Head of caudate nucleus (tissue), 42 donors: ENCODE results near the gene MOCS1.

Experiments
- DNase-seq, 42 donors: peaks; one replicate each; pipeline versions ENCODE4 v3.0.0 to v3.0.0-alpha.2; 2020 to 2021; ENCODE audit warnings: mixed read lengths in 7 of 42
- intact Hi-C: fragments of 100-400 bp; cut with DNase I; formaldehyde crosslinking; loops from one replicate; pipeline ENCODE4 v1.15.0; 2022

MOCS1 gene

GRCh38 chr6:39908838-39909583 lies 25.3 kb downstream of the MOCS1 start:
- peak in 3 of 42 donors; percentile 16 to 21 (median 17) for DNase-seq
- intact Hi-C loops, result no loop called here

DNA sequence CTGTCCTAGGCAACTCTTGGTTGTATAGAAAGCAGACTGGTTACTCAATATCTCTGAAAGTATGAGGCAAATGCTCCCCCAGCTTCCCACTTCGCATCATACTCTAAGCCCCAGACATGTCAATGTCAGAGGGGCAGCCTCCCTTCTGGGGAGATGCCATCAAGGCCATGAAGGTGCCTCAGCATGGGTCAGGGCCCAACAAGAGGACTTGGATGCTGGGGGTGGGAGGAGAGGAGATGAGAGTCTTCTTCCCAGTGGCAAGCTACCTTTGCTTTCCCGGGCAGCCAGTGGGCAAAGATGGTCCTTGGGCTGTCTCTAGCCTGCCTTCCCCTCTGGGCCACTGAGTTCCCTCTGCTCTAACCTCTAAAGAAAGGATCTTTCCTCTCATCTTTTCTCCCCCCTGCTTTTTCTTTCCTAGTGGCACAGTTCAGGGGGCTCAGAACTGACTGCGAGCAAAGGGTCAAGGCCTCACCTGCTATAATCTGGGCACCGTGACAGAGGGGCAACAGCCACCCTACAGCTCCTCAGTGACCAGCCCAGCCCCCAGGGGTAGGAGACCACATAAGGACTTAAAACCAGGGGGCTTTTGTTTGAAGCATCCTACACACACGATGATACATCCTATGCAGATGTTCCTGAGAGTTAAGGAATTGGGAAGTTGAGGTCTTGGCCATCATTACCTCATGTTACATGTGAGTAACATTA lies 26.2 kb downstream of the MOCS1 start:
- intact Hi-C loops, result no loop called here
- peak in 3 of 42 donors; percentile 19 to 40 (median 21) for DNase-seq

- DNase-seq, result peak in 3 of 42 donors; percentile 29 to 42 (median 31)
- intact Hi-C loops, result no loop called here
These were observed 27.9 kb downstream of the MOCS1 start for GRCh38 chr6:39906318-39906761.

DNA sequence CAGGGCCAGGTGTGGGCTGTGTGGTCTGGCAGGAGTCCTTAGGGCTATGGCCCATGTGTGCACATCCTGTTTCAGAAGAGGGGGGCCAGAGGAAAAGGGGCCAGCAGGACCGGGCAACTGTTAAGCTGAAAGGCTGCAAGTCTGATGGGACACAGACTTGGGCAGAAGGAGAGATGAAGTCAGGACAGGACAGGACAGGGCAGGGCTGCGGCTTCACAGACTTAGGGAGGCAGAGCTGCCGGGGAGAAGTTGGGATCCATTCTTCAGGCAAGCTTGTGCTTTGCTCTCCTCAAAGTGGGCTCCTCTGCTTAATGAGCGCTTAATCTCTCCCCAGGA lies 28.7 kb downstream of the MOCS1 start:
- peak in 3 of 42 donors; percentile 24 to 43 (median 27) for DNase-seq
- intact Hi-C loops, result no loop called here

DNA sequence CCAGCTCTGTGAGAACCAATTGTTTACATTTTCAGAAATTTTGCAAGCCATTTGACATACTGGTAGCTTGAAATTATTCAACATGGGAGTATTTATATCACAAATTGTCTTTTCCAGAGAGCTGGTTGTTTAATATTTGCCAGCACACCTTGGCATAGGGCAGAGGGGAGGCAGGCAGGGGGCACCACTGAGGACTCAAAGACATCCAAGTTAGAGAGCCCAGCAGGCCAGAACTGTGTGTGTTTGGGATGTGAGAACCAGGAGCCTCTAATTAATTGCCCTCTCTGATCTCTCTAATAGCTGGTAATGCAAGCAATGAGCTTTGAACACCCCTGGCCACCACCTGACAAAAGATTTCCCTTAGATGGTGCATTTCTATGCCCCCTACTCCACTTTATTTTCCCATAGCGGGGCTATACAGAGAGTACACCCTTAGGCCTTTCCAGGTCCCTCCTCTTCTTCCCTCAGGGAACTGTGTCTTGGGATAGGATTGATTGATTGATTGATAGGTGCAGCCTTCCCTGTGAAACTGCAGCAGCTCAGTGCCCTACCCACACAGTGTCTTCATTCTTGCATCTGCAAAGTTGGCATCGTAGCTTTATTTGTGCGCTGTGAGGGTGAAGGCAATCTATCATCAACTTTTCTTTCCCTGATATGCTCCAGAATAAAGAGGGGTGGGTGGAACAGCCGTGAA lies 29.2 kb downstream of the MOCS1 start:
- DNase-seq, result peak in 5 of 42 donors; percentile 30 to 54 (median 42)
- intact Hi-C loops, result no loop called here

GRCh38 chr6:39903656-39904055 lies 30.6 kb downstream of the MOCS1 start:
- intact Hi-C loops, result no loop called here
- DNase-seq, result peak in 2 of 42 donors; percentile 23 to 39

- intact Hi-C loops, result no loop called here
- peak in 3 of 42 donors; percentile 9 to 22 (median 17) for DNase-seq
These were observed 31.3 kb downstream of the MOCS1 start for GRCh38 chr6:39902786-39903465.

DNA sequence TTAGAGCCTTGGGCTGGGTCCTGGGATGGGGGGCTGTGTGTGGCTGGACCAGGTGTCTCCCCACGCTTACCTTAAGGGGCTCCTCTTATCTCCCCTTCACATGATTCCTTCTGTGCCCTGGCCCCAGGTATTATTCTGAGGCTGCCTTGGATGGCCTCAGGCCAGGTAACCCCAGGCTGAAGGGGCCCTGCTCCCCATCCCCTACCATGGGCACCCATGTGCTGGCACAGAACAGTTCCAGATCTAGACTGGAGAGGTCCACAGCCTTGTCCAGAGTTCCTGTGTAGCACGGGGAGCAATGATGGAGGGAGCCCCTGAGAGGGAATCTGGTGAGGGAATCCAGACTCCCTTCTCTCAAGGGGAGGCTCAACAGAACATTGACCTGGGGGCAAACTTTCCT lies 32.1 kb downstream of the MOCS1 start:
- peak in 2 of 42 donors; percentile 25 to 31 for DNase-seq
- intact Hi-C loops, result no loop called here

- intact Hi-C loops, result no loop called here
- DNase-seq, result peak in 2 of 42 donors; percentile 27 to 37
These were observed 32.6 kb downstream of the MOCS1 start for GRCh38 chr6:39901670-39902069.

- peak in 2 of 42 donors; percentile 25 for DNase-seq
- intact Hi-C loops, result no loop called here
These were observed 33.1 kb downstream of the MOCS1 start for GRCh38 chr6:39901116-39901655.

DNA sequence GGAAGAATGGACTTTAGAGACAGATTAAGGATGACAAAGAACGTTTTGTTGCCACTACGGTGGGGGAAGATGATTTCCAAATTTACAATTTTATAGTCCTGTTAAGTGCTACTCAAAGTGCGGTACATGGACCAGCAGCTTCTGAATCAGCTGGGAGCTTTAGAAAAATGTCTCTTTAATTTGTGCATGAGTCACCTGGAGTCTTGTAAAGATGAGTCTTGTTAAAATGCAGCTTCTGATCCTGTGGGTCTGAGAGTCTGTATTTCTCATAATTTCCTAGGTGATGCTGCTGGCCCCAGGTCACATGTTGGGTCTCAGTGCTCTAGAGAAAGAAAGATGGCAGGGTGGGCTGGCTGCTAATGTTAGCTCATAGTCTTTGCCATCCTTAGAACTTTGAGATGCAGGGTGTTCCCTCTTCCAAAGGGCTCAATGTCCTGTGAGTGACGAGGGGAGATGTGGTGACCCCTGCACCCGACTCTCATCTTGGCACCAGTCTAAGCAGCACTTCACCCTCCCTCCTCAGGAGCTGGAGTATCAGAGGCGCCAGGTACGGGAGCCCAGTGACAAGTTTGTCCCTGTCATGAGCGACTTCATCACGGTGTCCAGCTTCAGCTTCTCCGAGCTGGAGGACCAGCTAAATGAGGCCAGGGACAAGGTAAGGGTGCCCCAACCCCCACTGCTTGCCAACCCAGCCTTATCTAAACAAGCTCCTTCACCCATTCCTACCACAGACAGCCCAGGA lies 34.5 kb downstream of the MOCS1 start:
- DNase-seq, result peak in 1 of 42 donors; percentile 20
- intact Hi-C loops, result no loop called here

DNA sequence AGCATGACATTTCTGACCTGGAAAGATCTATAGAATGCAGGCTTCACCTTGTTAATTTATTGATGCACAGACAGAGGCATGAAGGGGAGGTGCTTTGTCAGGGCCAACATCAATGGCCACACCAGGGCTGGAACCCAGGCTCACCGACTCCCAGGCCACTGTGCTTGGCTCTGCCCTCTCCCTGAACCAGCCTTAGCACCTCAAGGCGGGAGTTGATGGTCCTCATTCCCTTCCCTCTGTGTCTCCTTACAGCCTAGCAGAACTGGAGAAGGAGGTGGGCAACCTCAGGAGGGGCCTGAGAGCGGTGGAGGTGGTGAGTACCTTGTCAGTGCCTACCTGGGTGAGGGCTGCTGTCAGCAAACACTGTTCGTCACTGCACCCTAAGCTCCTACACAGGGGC lies 35.6 kb downstream of the MOCS1 start:
- intact Hi-C loops, result no loop called here

GRCh38 chr6:39897698-39898097 lies 36.6 kb downstream of the MOCS1 start:
- no peak for DNase-seq
- intact Hi-C loops, result no loop called here

More for the DNA sequence above, 35.6 kb downstream of the MOCS1 start:
- DNase-seq, result no peak

DNA sequence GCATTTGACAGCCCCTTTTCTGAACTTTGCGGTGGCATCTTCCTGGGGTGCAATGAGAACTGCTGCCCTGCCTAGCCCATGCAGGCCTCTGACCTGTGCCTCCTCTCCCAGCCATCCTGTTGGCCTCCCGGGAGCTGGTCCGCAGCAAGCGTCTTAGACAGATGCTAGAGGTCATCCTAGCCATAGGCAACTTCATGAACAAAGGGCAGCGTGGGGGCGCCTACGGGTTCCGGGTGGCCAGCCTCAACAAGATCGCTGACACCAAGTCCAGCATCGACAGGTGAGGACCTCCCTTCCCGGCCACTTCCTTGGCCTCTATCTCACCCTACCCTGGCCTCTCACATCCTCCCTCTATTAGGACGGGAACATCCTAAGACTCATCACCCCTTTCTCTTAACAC lies 37.6 kb downstream of the MOCS1 start:
- DNase-seq, result peak in 1 of 42 donors; percentile 13
- intact Hi-C loops, result no loop called here

- DNase-seq, result peak in 2 of 42 donors; percentile 41 to 64
These were observed 41.0 kb downstream of the MOCS1 start for GRCh38 chr6:39893286-39893685.

GRCh38 chr6:39892490-39893129 lies 41.7 kb downstream of the MOCS1 start:
- peak; percentile 38 to 93 (median 76) for DNase-seq
- intact Hi-C loops, result no loop called here

More at GRCh38 chr6:39893286-39893685, 41.0 kb downstream of the MOCS1 start:
- intact Hi-C loops, result no loop called here

DNA sequence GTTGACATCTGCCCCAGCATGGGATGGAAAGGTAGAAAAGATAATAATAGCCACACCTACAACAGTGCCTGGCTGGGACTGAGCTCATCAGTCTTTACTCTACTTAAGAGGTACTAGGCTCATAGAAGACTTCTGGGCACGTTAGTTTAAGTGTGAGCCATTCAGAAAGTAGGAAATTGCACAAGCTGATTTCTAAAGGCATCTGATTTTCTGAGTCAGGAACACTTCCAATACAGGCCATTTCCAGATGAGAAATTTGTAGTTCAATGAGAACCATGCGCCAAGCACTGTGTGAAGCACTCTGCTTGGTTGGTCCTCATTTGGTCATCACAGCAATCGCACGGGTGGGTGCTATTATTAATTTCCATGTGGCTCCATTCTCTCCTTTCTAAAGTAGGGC lies 42.3 kb downstream of the MOCS1 start:
- intact Hi-C loops, result no loop called here

GRCh38 chr6:39891353-39891752 lies 42.9 kb downstream of the MOCS1 start:
- intact Hi-C loops, result no loop called here
- DNase-seq, result peak in 1 of 42 donors; percentile 26

More for the DNA sequence above, 42.3 kb downstream of the MOCS1 start:
- no peak for DNase-seq
